Calu3 (cell line): ENCODE data around the gene PFKP. TPM values are rescaled to one million over a fixed set of nuclear protein-coding genes. Genes with fewer than 3 reads are reported as not detected.

Experiments used
- BruUV-seq: library from RNA; stranded (reverse); fragments of 400-500 nt; replicated peaks from 2 replicates; lab custom pipeline; 2021; lab: Mats Ljungman, UMichigan
- CTCF ChIA-PET: fragments of 300-600 bp; sonication (Branson Sonifier 250); formaldehyde crosslinking; loops from one replicate; lab custom pipeline; 2022; ENCODE audit warnings: antibody characterized with exemption; lab: Charles Lee
- DNase-seq: peaks from one replicate; pipeline ENCODE4 v3.0.0; 2022
- H3K27ac Mint-ChIP-seq: one replicate; pipeline ENCODE4 v1.8.0; 2022; ENCODE audit warnings: mixed read lengths; ENCODE audit not compliant: unreplicated experiment
- H3K27me3 Mint-ChIP-seq: one replicate; pipeline ENCODE4 v1.8.0; 2022; ENCODE audit warnings: mixed read lengths; ENCODE audit not compliant: unreplicated experiment
- H3K36me3 Mint-ChIP-seq: one replicate; pipeline ENCODE4 v1.8.0; 2022; ENCODE audit warnings: mild to moderate bottlenecking, moderate library complexity, mixed read lengths; ENCODE audit not compliant: insufficient read depth, unreplicated experiment
- H3K4me1 Mint-ChIP-seq: one replicate; pipeline ENCODE4 v1.8.0; 2022; ENCODE audit warnings: mild to moderate bottlenecking, low read depth, mixed read lengths; ENCODE audit not compliant: unreplicated experiment
- H3K4me3 Mint-ChIP-seq: one replicate; pipeline ENCODE4 v1.8.0; 2022; ENCODE audit warnings: mild to moderate bottlenecking, low read depth, moderate library complexity, mixed read lengths; ENCODE audit not compliant: unreplicated experiment
- H3K9me3 Mint-ChIP-seq: one replicate; pipeline ENCODE4 v1.8.0; 2022; ENCODE audit warnings: low read depth, mixed read lengths; ENCODE audit not compliant: unreplicated experiment
- CTCF ChIP-seq: fragments of 200-600 bp; IDR thresholded peaks from one replicate; pipeline ENCODE4 v1.8.0; 2022; ENCODE audit warnings: antibody characterized with exemption; ENCODE audit not compliant: unreplicated experiment
- intact Hi-C: fragments of 100-400 bp; cut with micrococcal nuclease; formaldehyde crosslinking; loops from one replicate; pipeline ENCODE4 v1.10.0; 2022; ENCODE audit not compliant: unreplicated experiment
- total RNA-seq: library from RNA; stranded (reverse); gene quantifications from 2 replicates; pipeline ENCODE4 v1.2.3, GENCODE V29; 2022

PFKP gene
- total RNA-seq, 1 experiment from 2014 or later = 272 TPM

GRCh38 chr10:3068201-3068967, 1.0 kb downstream of the PFKP start:
- no peak for TF ChIP-seq CTCF
- Mint-ChIP-seq H3K27ac (peak overlapping the region; percentile 85), H3K9me3 (no peaks in the 10 kb centered on the region), H3K36me3 (peaks cover 60% of the 10 kb centered on the region), H3K27me3 (no peaks in the 10 kb centered on the region), H3K4me1 (peaks cover 36% of the 10 kb centered on the region), H3K4me3 (peak overlapping the region; percentile 99)
- intact Hi-C loops = no loop called here
- CTCF ChIA-PET = no interaction called here
- TSS peak; percentile 75 for BruUV-seq
- peak; percentile 53 for DNase-seq

GRCh38 chr10:3068968-3069737, 1.8 kb downstream of the PFKP start:
- H3K36me3 Mint-ChIP-seq = peaks cover 68% of the 10 kb centered on the region
- peak overlapping the region; percentile 99 for H3K4me3 Mint-ChIP-seq
- DNase-seq = peak; percentile 45
- BruUV-seq = no TSS peak
- H3K27me3 Mint-ChIP-seq = no peaks in the 10 kb centered on the region
- no peaks in the 10 kb centered on the region for H3K9me3 Mint-ChIP-seq
- TF ChIP-seq CTCF = no peak
- H3K4me1 Mint-ChIP-seq = peaks cover 44% of the 10 kb centered on the region
- intact Hi-C loops = no loop called here
- H3K27ac Mint-ChIP-seq = peak overlapping the region; percentile 86
- CTCF ChIA-PET = interaction anchor here (0.6 kb wide), 1 partner anchor 645 kb away, joined by 3 read pairs; no protein-coding TSS in a partner anchor

GRCh38 chr10:3069876-3070275, 2.5 kb downstream of the PFKP start:
- CTCF ChIA-PET = interaction anchor here (0.6 to 2.3 kb wide), 3 partner anchors 21 to 645 kb away, joined by 3 to 18 read pairs (median 6); no protein-coding TSS in a partner anchor
- Mint-ChIP-seq H3K27me3 (no peaks in the 10 kb centered on the region), H3K9me3 (no peaks in the 10 kb centered on the region), H3K27ac (peak overlapping the region; percentile 86), H3K4me3 (peak overlapping the region; percentile 99), H3K36me3 (peaks cover 73% of the 10 kb centered on the region), H3K4me1 (peaks cover 51% of the 10 kb centered on the region)
- TF ChIP-seq CTCF = no peak
- DNase-seq = no peak
- intact Hi-C loops = loop anchor here (5.0 kb wide), 1 partner anchor 37 kb away; no protein-coding TSS in a partner anchor
- no TSS peak for BruUV-seq

- no peak for TF ChIP-seq CTCF
- Mint-ChIP-seq H3K27me3 (no peaks in the 10 kb centered on the region), H3K27ac (peak overlapping the region; percentile 78), H3K36me3 (peaks cover 91% of the 10 kb centered on the region), H3K9me3 (no peaks in the 10 kb centered on the region), H3K4me3 (peak overlapping the region; percentile 42), H3K4me1 (peaks cover 60% of the 10 kb centered on the region)
- peak; percentile 73 for DNase-seq
- CTCF ChIA-PET = interaction anchor here (0.6 to 2.3 kb wide), 5 partner anchors 20 to 258 kb away, joined by 3 to 18 read pairs (median 6); no protein-coding TSS in a partner anchor
- BruUV-seq = no TSS peak
- intact Hi-C loops = loop anchor here (5.0 kb wide), 1 partner anchor 36 kb away; no protein-coding TSS in a partner anchor
These were observed 4.3 kb downstream of the PFKP start for GRCh38 chr10:3071405-3072198.
